K562 (cell line): ENCODE data around the gene ERGIC1. TPM values are rescaled to one million over a fixed set of nuclear protein-coding genes. Genes with fewer than 3 reads are reported as not detected.

ENCODE experiments used
- ARID1B ChIP-seq: fragments of 450-650 bp; IDR thresholded peaks from 2 replicates; pipeline ENCODE4 v1.6.1; 2016; ENCODE audit warnings: antibody characterized with exemption, mild to moderate bottlenecking, inconsistent platforms
- ATF1 ChIP-seq, 2 experiments: fragments of 450-650 bp in 1 of 2; IDR thresholded peaks; 2 replicates each; pipeline ENCODE4 v1.6.1; 2016; ENCODE audit warnings: missing compliant biosample characterization in 1 of 2, missing genetic modification characterization in 1 of 2
- ATF3 ChIP-seq, 2 experiments: fragments of 450-650 bp in 1 of 2; sonication (generic) in 1 of 2; formaldehyde crosslinking in 1 of 2; IDR thresholded peaks in 1 of 2; conservative IDR thresholded peaks in 1 of 2; 2 replicates each; pipeline versions ENCODE4 v1.6.1 to v1.8.1; 2016 to 2023; ENCODE audit warnings: mild to moderate bottlenecking in 2 of 2, moderate library complexity in 2 of 2, inconsistent platforms in 1 of 2, missing genetic modification reagents in 1 of 2
- CBFA2T2 ChIP-seq: fragments of 450-650 bp; conservative IDR thresholded peaks from 2 replicates; pipeline ENCODE4 v1.6.1; 2017; ENCODE audit warnings: mild to moderate bottlenecking
- CBX1 ChIP-seq: sonication (generic); IDR thresholded peaks from 2 replicates; pipeline ENCODE4 v1.6.1; 2016; ENCODE audit warnings: antibody characterized with exemption, low read depth, mild to moderate bottlenecking
- CBX2 ChIP-seq: fragments of 200-600 bp; sonication (generic); IDR thresholded peaks from one replicate; pipeline ENCODE4 v1.6.1; 2012; ENCODE audit warnings: mild to moderate bottlenecking, low read length, inconsistent platforms; ENCODE audit not compliant: insufficient read depth, poor library complexity, severe bottlenecking
- CBX5 ChIP-seq: IDR thresholded peaks from 2 replicates; pipeline ENCODE4 v1.6.1; 2014; ENCODE audit warnings: low read depth, borderline replicate concordance
- CHD4 ChIP-seq: fragments of 200-600 bp; sonication (generic); IDR thresholded peaks from 3 replicates; pipeline ENCODE4 v1.6.1; 2012; ENCODE audit warnings: low read depth, mild to moderate bottlenecking, mixed read lengths, low read length, inconsistent platforms; ENCODE audit not compliant: insufficient read depth, insufficient replicate concordance, poor library complexity, severe bottlenecking
- FOXK2 ChIP-seq, 2 experiments: fragments of 450-650 bp; IDR thresholded peaks in 1 of 2; conservative IDR thresholded peaks in 1 of 2; 2 replicates each; pipeline ENCODE4 v1.6.1; 2016; ENCODE audit warnings: low read depth in 2 of 2, mild to moderate bottlenecking in 1 of 2
- GATAD2A ChIP-seq: fragments of 450-650 bp; IDR thresholded peaks from 2 replicates; pipeline ENCODE4 v1.6.1; 2017
- GMEB1 ChIP-seq: fragments of 250-450 bp; sonication (Bioruptor Pico); IDR thresholded peaks from 2 replicates; pipeline ENCODE4 v1.4.0; 2020; ENCODE audit warnings: mild to moderate bottlenecking
- HOXB6 ChIP-seq: fragments of 250-450 bp; sonication (Bioruptor Pico); IDR thresholded peaks from 2 replicates; pipeline ENCODE4 v1.5.1; 2022; ENCODE audit warnings: mild to moderate bottlenecking, borderline replicate concordance
- KLF16 ChIP-seq: IDR thresholded peaks from 2 replicates; pipeline ENCODE4 v1.6.1; 2016; ENCODE audit warnings: antibody characterized with exemption
- MAFG ChIP-seq: fragments of 450-650 bp; conservative IDR thresholded peaks from 2 replicates; pipeline ENCODE4 v1.6.1; 2016; ENCODE audit warnings: missing genetic modification characterization, missing compliant biosample characterization
- SMARCC2 ChIP-seq: fragments of 450-650 bp; IDR thresholded peaks from 2 replicates; pipeline ENCODE4 v1.6.1; 2017; ENCODE audit warnings: antibody characterized with exemption, moderate library complexity, mild to moderate bottlenecking, low read depth
- TOE1 ChIP-seq, 2 experiments: fragments of 450-650 bp in 1 of 2; sonication (generic) in 1 of 2; formaldehyde crosslinking in 1 of 2; IDR thresholded peaks; 2 replicates each; pipeline versions ENCODE4 v1.7.1 to v1.8.0; 2016 to 2022; ENCODE audit warnings: borderline replicate concordance in 2 of 2, mild to moderate bottlenecking in 2 of 2, antibody characterized with exemption in 1 of 2, inconsistent platforms in 1 of 2, low read depth in 1 of 2, missing genetic modification reagents in 1 of 2, moderate library complexity in 1 of 2
- ZNF263 ChIP-seq: sonication (generic); formaldehyde crosslinking; IDR thresholded peaks from 2 replicates; pipeline ENCODE4 v1.8.0; 2022; ENCODE audit warnings: mild to moderate bottlenecking, missing genetic modification reagents, borderline replicate concordance
- ZNF311 ChIP-seq: fragments of 250-450 bp; sonication (Bioruptor Pico); IDR thresholded peaks from 2 replicates; pipeline ENCODE4 v1.4.0; 2020; ENCODE audit warnings: mild to moderate bottlenecking, moderate library complexity
- ZNF436 ChIP-seq: fragments of 250-450, 450-650 bp; sonication (Bioruptor Pico); formaldehyde crosslinking; IDR thresholded peaks from 2 replicates; pipeline ENCODE4 v1.7.0; 2020; ENCODE audit warnings: mild to moderate bottlenecking
- polyA plus RNA-seq, 8 experiments: library from polyadenylated mRNA; depleted of rRNA in 4 of 8; stranded (reverse) in 5 of 8; unstranded in 3 of 8; fragments of >200 nt; fragmentation: Nextera tagmentation in 2 of 8; fragmentation: Illumina TruSeq in 1 of 8; extraction: Ambion mirVana in 2 of 8; extraction: Trizol in 1 of 8; gene quantifications; 2 replicates each; pipeline versions ENCODE4 v1.2.1 to v1.2.3, GENCODE V29; 2011 to 2014; ENCODE audit warnings: inconsistent platforms in 1 of 8, missing spikeins in 1 of 8
- total RNA-seq, 7 experiments: library from RNA; depleted of rRNA in 6 of 7; stranded (reverse); fragments of >200 nt in 6 of 7; fragmentation: Illumina TruSeq in 2 of 7; extraction: Trizol in 2 of 7; gene quantifications; 2 replicates each; pipeline versions ENCODE4 v1.2.1 to v1.2.3, GENCODE V29; 2011 to 2021; ENCODE audit warnings: low replicate concordance in 1 of 7
- TF ChIP-seq, protein P1 (sequence below): IDR thresholded peaks from 2 replicates; pipeline ENCODE4 v1.6.1; 2014; ENCODE audit warnings: antibody characterized with exemption
- TF ChIP-seq, protein P2 (sequence below): fragments of 250-450 bp; sonication (Bioruptor Pico); IDR thresholded peaks from 2 replicates; pipeline ENCODE4 v1.5.0; 2021

The ERGIC1 gene
- total and polyA plus RNA-seq, 9 of the 15 experiments (the other 6 are each of a cell fraction or from before 2014, with no cell fraction given): 5.5 to 68.4 (median 36.4) TPM

DNA sequence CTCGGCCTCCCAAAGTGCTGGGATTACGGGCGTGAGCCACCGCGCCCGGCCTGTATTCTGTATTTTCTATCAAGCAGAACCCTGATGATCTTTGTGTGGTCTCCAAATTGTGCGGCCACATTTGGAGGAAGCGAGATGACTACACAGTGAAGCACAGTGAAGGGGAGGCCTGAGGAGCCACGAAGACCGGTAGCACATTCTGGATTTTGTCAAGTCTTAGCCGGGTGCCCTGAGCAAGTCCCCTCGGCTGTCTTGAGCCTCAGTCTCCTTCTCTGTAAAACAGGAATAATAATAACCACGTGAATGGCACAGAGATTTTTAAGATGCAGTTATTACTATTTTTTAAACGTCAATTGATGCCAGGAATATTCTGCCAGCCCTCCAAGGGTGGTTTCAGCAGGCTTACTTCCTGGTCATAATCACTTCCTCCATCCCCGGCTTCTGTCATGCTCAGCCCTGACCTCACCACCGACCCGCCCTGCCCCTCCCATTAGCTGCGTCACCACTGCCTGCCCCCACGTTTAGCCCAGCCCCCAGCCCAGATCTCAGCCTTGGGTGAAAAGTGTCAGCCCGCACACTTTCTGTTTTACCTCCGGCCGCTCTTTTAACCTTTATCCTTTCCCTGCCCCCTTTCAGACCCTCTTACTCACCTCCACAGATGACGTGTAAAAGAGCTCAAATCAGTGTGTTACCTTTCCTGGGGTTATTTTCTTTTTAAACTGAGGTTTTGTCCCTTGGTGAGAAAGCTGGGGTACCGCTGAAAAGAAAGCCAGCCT is 27.0 kb upstream of the ERGIC1 start (continued):
- TF ChIP-seq ARID1B: peak; percentile 32; the same call in 1 of the 2 replicates
- TF ChIP-seq ZNF436 (CRISPR knock-in tag): no peak
- no peak for TF ChIP-seq CHD4
- TF ChIP-seq CBX5: no peak
- no peak for TF ChIP-seq CBFA2T2
- TF ChIP-seq HOXB6 (CRISPR knock-in tag): no peak
- TF ChIP-seq GATAD2A: no peak
- TF ChIP-seq ZNF311 (CRISPR knock-in tag): 0 out of 2 replicates have a peak, but pooled peaks have one; percentile 61
- TF ChIP-seq, protein P1, sequence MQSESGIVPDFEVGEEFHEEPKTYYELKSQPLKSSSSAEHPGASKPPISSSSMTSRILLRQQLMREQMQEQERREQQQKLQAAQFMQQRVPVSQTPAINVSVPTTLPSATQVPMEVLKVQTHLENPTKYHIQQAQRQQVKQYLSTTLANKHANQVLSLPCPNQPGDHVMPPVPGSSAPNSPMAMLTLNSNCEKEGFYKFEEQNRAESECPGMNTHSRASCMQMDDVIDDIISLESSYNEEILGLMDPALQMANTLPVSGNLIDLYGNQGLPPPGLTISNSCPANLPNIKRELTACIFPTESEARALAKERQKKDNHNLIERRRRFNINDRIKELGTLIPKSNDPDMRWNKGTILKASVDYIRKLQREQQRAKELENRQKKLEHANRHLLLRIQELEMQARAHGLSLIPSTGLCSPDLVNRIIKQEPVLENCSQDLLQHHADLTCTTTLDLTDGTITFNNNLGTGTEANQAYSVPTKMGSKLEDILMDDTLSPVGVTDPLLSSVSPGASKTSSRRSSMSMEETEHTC: no peak
- peak; percentile 78 for TF ChIP-seq ATF3 (IDR thresholded peaks at IDR 0.05)
- no peak for TF ChIP-seq ATF3 (CRISPR knock-in tag; conservative IDR thresholded peaks at IDR 0.05)
- TF ChIP-seq FOXK2 (conservative IDR thresholded peaks at IDR 0.05 in 1 of 2, IDR thresholded peaks at IDR 0.05 in 1 of 2; ENCODE audit: low read depth in 2 of 2): no peak
- TF ChIP-seq, protein P2, sequence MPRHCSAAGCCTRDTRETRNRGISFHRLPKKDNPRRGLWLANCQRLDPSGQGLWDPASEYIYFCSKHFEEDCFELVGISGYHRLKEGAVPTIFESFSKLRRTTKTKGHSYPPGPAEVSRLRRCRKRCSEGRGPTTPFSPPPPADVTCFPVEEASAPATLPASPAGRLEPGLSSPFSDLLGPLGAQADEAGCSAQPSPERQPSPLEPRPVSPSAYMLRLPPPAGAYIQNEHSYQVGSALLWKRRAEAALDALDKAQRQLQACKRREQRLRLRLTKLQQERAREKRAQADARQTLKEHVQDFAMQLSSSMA (CRISPR knock-in tag): no peak
- TF ChIP-seq SMARCC2: no peak
- no peak for TF ChIP-seq MAFG (tag)
- no peak for TF ChIP-seq GMEB1 (CRISPR knock-in tag)
- no peak for TF ChIP-seq ZNF263
- 0 out of 2 replicates have a peak, but pooled peaks have one; percentile 10 for TF ChIP-seq KLF16
- no peak for TF ChIP-seq CBX2
- no peak for TF ChIP-seq ATF1 (CRISPR knock-in tag; IDR thresholded peaks at IDR 0.05)
- TF ChIP-seq ATF1 (tag; IDR thresholded peaks at IDR 0.05): peak; percentile 92
- TF ChIP-seq TOE1 (IDR thresholded peaks at IDR 0.05; ENCODE audit: borderline replicate concordance): no peak; the same call in 1 of the 2 replicates
- no peak for TF ChIP-seq TOE1 (CRISPR knock-in tag; IDR thresholded peaks at IDR 0.05; ENCODE audit: borderline replicate concordance, low read depth)
- TF ChIP-seq CBX1: no peak
